Naive thymus-derived CD4-positive, alpha-beta T cell (primary cell): Measurements from ENCODE around the gene EYA2. TPM values are rescaled to one million over a fixed set of nuclear protein-coding genes. Genes with fewer than 3 reads are reported as not detected.

Source experiments
- ATAC-seq: fragments of 150-1000 bp; cut with Tn5 transposase; 2 replicates; pipeline ENCODE4 v1.10.0; 2021; ENCODE audit warnings: mild to moderate bottlenecking, moderate library complexity
- CTCF ChIA-PET: fragments of 350-600 bp; sonication (Branson Sonifier 250); formaldehyde crosslinking; loops from one replicate; lab custom pipeline; 2021; ENCODE audit warnings: antibody characterized with exemption; lab: Charles Lee
- POLR2A ChIA-PET: fragments of 350-600 bp; sonication (Branson Sonifier 250); formaldehyde crosslinking; loops from one replicate; lab custom pipeline; 2021; ENCODE audit warnings: antibody characterized with exemption, inconsistent platforms; lab: Charles Lee
- DNase-seq, 9 donors: peaks; one replicate each; pipeline versions ENCODE4 v3.0.0 to v3.0.0-alpha.2; 2020 to 2022; ENCODE audit warnings: mixed read lengths in 1 of 9
- H3K27ac ChIP-seq: one replicate; pipeline ENCODE4 v1.7.0; 2013; ENCODE audit warnings: mild to moderate bottlenecking, low read depth, low read length, moderate library complexity
- H3K27me3 ChIP-seq, 2 donors: one replicate each; pipeline ENCODE4 v1.7.0; 2013; ENCODE audit warnings: low read length in 2 of 2, mild to moderate bottlenecking in 2 of 2, moderate library complexity in 2 of 2; ENCODE audit not compliant: control insufficient read depth in 2 of 2, insufficient read depth in 2 of 2
- H3K36me3 ChIP-seq, 3 experiments: 1 replicate in 2 of 3; 2 replicates in 1 of 3; pipeline ENCODE4 v1.7.0; 2013; ENCODE audit warnings: low read length in 3 of 3, mild to moderate bottlenecking in 3 of 3, moderate library complexity in 1 of 3; ENCODE audit not compliant: insufficient read depth in 3 of 3, control insufficient read depth in 2 of 3
- H3K4me1 ChIP-seq, 2 donors: one replicate each; pipeline ENCODE4 v1.7.0; 2013; ENCODE audit warnings: low read length in 2 of 2, mild to moderate bottlenecking in 2 of 2, moderate library complexity in 1 of 2; ENCODE audit not compliant: control insufficient read depth in 2 of 2, insufficient read depth in 2 of 2
- H3K4me3 ChIP-seq: 2 replicates; pipeline ENCODE4 v1.7.0; 2013; ENCODE audit warnings: mild to moderate bottlenecking, low read length
- H3K9me3 ChIP-seq, 3 experiments: 1 replicate in 2 of 3; 2 replicates in 1 of 3; pipeline ENCODE4 v1.7.0; 2013; ENCODE audit warnings: low read length in 3 of 3; ENCODE audit not compliant: control insufficient read depth in 2 of 3
- H3K27ac Mint-ChIP-seq, 9 donors: one replicate each; pipeline ENCODE4 v1.8.0; 2020 to 2022; ENCODE audit warnings: mixed read lengths in 9 of 9, mild to moderate bottlenecking in 8 of 9, moderate library complexity in 5 of 9, inconsistent platforms in 2 of 9
- H3K27me3 Mint-ChIP-seq, 5 donors: one replicate each; pipeline ENCODE4 v1.8.0; 2021 to 2022; ENCODE audit warnings: mixed read lengths in 5 of 5, mild to moderate bottlenecking in 1 of 5
- H3K36me3 Mint-ChIP-seq, 5 donors: one replicate each; pipeline ENCODE4 v1.8.0; 2020 to 2022; ENCODE audit warnings: mixed read lengths in 5 of 5, mild to moderate bottlenecking in 3 of 5, inconsistent platforms in 1 of 5
- H3K4me1 Mint-ChIP-seq, 7 donors: one replicate each; pipeline ENCODE4 v1.8.0; 2020 to 2022; ENCODE audit warnings: mixed read lengths in 7 of 7, mild to moderate bottlenecking in 3 of 7, inconsistent platforms in 1 of 7
- H3K4me3 Mint-ChIP-seq, 10 donors: one replicate each; pipeline ENCODE4 v1.8.0; 2020 to 2022; ENCODE audit warnings: mild to moderate bottlenecking in 10 of 10, mixed read lengths in 10 of 10, moderate library complexity in 6 of 10, inconsistent platforms in 2 of 10
- H3K9me3 Mint-ChIP-seq, 11 donors: one replicate each; pipeline ENCODE4 v1.8.0; 2020 to 2022; ENCODE audit warnings: mixed read lengths in 11 of 11, mild to moderate bottlenecking in 4 of 11, inconsistent platforms in 1 of 11, moderate library complexity in 1 of 11
- intact Hi-C, 2 donors: fragments of 100-400 bp; cut with micrococcal nuclease; formaldehyde crosslinking; loops; one replicate each; pipeline ENCODE4 v1.15.1; 2023
- polyA plus RNA-seq, 2 donors: library from polyadenylated mRNA; unstranded; fragments of 300-500 nt; fragmentation: Illumina TruSeq; gene quantifications; one replicate each; pipeline ENCODE4 v1.2.3, GENCODE V29; 2021
- total RNA-seq, 6 experiments: library from RNA in 5 of 6; stranded (reverse) in 5 of 6; gene quantifications; 1 replicate in 5 of 6; 2 replicates in 1 of 6; pipeline ENCODE4 v1.2.3 and lab custom pipeline; 2021 to 2026

Gene EYA2
- total and polyA plus RNA-seq, 7 experiments from 2014 or later = 0.16 TPM; not detected in 6

- intact Hi-C loops = no loop called here
- Mint-ChIP-seq H3K4me3 (no peak overlapping the region), H3K9me3 (peaks cover 0 to 1% (median 0%) of the 10 kb centered on the region in 11 donors), H3K4me1 (no peaks in the 10 kb centered on the region), H3K27ac (no peak overlapping the region), H3K27me3 (peaks cover 10 to 31% (median 15%) of the 10 kb centered on the region in 5 donors), H3K36me3 (no peaks in the 10 kb centered on the region)
- Histone ChIP-seq H3K27ac (no peak overlapping the region), H3K27me3 (no peaks in the 10 kb centered on the region), H3K4me1 (no peaks in the 10 kb centered on the region), H3K4me3 (no peak overlapping the region), H3K9me3 (no peaks in the 10 kb centered on the region), H3K36me3 (no peaks in the 10 kb centered on the region)
- no peak for DNase-seq
- no peak for ATAC-seq
- ChIA-PET POLR2A (no interaction called here), CTCF (no interaction called here)
Measured at GRCh38 chr20:46946796-46947195, 52.2 kb downstream of the EYA2 start.

DNA sequence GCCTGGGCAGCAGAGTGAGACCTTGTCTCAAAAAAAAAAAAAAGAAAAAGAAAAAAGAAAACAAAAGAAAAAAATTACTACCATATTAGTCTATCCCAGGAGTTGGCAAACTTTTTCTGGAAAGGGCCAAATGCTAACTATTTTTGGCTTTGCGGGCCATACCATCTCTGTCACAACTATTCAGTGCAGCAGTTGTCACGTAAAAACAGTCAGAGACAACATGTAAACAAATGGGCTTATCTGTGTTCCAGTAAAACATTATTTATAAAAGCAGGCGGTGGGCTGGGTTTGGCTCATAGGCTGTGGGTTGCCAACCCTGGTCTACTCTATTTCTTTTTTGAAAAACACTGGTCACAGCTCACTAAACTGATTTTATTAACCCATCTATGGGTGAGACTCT is 53.4 kb downstream of the EYA2 start:
- intact Hi-C loops = no loop called here
- CTCF ChIA-PET = no interaction called here
- H3K27ac ChIP-seq = no peak overlapping the region
- H3K36me3 ChIP-seq = no peaks in the 10 kb centered on the region
- no peak for DNase-seq
- Mint-ChIP-seq H3K4me3 (no peak overlapping the region), H3K27ac (no peak overlapping the region), H3K27me3 (peaks cover 13 to 30% (median 19%) of the 10 kb centered on the region in 5 donors), H3K4me1 (no peaks in the 10 kb centered on the region), H3K9me3 (peaks cover 0 to 2% (median 0%) of the 10 kb centered on the region in 11 donors), H3K36me3 (no peaks in the 10 kb centered on the region)
- H3K4me3 ChIP-seq = no peak overlapping the region
- H3K27me3 ChIP-seq = no peaks in the 10 kb centered on the region
- H3K4me1 ChIP-seq = no peaks in the 10 kb centered on the region
- no peak for ATAC-seq
- H3K9me3 ChIP-seq = no peaks in the 10 kb centered on the region
- POLR2A ChIA-PET = no interaction called here

DNA sequence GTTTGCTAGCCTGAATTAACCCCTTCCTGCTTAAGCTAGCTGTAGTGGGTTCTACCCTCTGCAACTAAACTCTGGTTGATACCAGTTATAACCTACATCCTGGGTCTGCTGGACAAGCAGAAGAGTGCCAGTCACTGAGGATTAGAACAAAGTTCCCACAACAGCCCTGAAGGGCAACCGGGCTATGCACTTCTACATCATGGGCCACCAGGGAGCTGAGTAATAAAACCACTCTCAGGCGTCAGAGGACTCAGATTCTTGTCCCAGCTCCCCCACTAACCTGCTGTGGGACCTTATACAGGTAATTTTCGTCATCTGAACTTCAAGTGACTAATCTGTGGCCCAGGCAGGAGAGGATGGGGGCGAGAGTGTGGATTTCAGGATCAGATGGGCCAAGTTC is 56.8 kb downstream of the EYA2 start:
- H3K27ac Mint-ChIP-seq = no peak overlapping the region
- ATAC-seq (no peak), DNase-seq (no peak)
- no peaks in the 10 kb centered on the region for H3K27me3 ChIP-seq
- no peak overlapping the region for H3K4me3 ChIP-seq
- no peaks in the 10 kb centered on the region for H3K9me3 ChIP-seq
- H3K36me3 Mint-ChIP-seq = no peaks in the 10 kb centered on the region
- ChIA-PET POLR2A (no interaction called here), CTCF (no interaction called here)
- no peaks in the 10 kb centered on the region for H3K4me1 Mint-ChIP-seq
- intact Hi-C loops = no loop called here
- H3K36me3 ChIP-seq = no peaks in the 10 kb centered on the region
- H3K27me3 Mint-ChIP-seq = peaks cover 11 to 20% (median 13%) of the 10 kb centered on the region in 5 donors
- no peak overlapping the region for H3K27ac ChIP-seq
- no peak overlapping the region for H3K4me3 Mint-ChIP-seq
- H3K4me1 ChIP-seq = no peaks in the 10 kb centered on the region
- peaks cover 0 to 10% (median 3%) of the 10 kb centered on the region in 11 donors for H3K9me3 Mint-ChIP-seq

DNA sequence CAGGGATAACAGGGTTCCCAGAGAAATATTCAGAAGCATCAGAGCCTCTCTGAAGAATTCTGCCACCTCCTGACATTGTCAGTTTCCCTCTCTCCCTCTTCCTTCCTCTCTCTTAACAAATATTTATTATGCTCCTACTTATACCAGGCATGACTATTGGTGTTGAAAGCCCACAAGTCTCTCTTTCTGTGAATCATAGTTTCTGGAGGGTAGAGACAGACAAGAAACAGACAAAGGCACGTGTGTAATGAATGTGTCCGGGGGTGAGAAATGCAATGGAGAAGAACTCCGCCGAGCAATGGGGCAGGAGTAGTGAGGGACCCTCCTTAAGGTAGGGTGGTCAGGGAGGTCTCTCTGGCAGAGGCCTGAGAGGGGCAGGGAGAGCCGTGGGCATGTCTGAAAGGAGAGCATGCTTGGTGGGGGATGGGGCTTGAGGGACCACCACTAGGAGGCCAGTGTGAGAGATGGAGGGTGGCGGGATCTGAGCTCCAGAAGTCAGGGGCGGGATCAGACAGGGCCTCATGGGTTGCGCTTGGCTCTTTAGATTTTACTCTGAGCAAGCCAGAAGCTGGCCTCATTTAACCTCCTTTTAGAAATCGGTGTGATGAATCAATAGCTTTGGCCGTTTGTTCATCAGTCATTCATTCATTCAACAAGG is 57.3 kb downstream of the EYA2 start:
- no peak overlapping the region for H3K4me3 ChIP-seq
- Mint-ChIP-seq H3K4me3 (no peak overlapping the region), H3K9me3 (peaks cover 0 to 13% (median 5%) of the 10 kb centered on the region in 11 donors), H3K27ac (no peak overlapping the region), H3K27me3 (peaks cover 11 to 18% (median 12%) of the 10 kb centered on the region in 5 donors), H3K36me3 (no peaks in the 10 kb centered on the region), H3K4me1 (no peaks in the 10 kb centered on the region)
- ChIA-PET CTCF (no interaction called here), POLR2A (no interaction called here)
- intact Hi-C loops = no loop called here
- H3K27ac ChIP-seq = no peak overlapping the region
- no peaks in the 10 kb centered on the region for H3K36me3 ChIP-seq
- DNase-seq = no peak
- ATAC-seq = no peak
- no peaks in the 10 kb centered on the region for H3K27me3 ChIP-seq
- H3K9me3 ChIP-seq = no peaks in the 10 kb centered on the region
- no peaks in the 10 kb centered on the region for H3K4me1 ChIP-seq

GRCh38 chr20:46953596-46953995 is 59.0 kb downstream of the EYA2 start:
- H3K9me3 Mint-ChIP-seq = peaks cover 0 to 22% (median 11%) of the 10 kb centered on the region in 11 donors
- Histone ChIP-seq H3K36me3 (no peaks in the 10 kb centered on the region), H3K4me3 (no peak overlapping the region), H3K27ac (no peak overlapping the region), H3K9me3 (peaks cover 0 to 3% (median 0%) of the 10 kb centered on the region in 3 experiments), H3K4me1 (no peaks in the 10 kb centered on the region), H3K27me3 (no peaks in the 10 kb centered on the region)
- H3K27ac Mint-ChIP-seq = no peak overlapping the region
- POLR2A ChIA-PET = no interaction called here
- H3K27me3 Mint-ChIP-seq = peaks cover 6 to 14% (median 8%) of the 10 kb centered on the region in 5 donors
- H3K4me1 Mint-ChIP-seq = no peaks in the 10 kb centered on the region
- no peak overlapping the region for H3K4me3 Mint-ChIP-seq
- no peaks in the 10 kb centered on the region for H3K36me3 Mint-ChIP-seq
- ATAC-seq (no peak), DNase-seq (no peak)
- CTCF ChIA-PET = no interaction called here
- intact Hi-C loops = no loop called here

GRCh38 chr20:46954490-46955038 is 59.9 kb downstream of the EYA2 start:
- Mint-ChIP-seq H3K4me3 (no peak overlapping the region), H3K9me3 (peaks cover 0 to 22% (median 11%) of the 10 kb centered on the region in 11 donors), H3K4me1 (no peaks in the 10 kb centered on the region), H3K27me3 (peaks cover 9 to 19% (median 10%) of the 10 kb centered on the region in 5 donors), H3K36me3 (no peaks in the 10 kb centered on the region), H3K27ac (no peak overlapping the region)
- H3K27me3 ChIP-seq = no peaks in the 10 kb centered on the region
- no peaks in the 10 kb centered on the region for H3K4me1 ChIP-seq
- no peak overlapping the region for H3K27ac ChIP-seq
- no peaks in the 10 kb centered on the region for H3K36me3 ChIP-seq
- H3K4me3 ChIP-seq = no peak overlapping the region
- intact Hi-C loops = no loop called here
- no peak for ATAC-seq
- ChIA-PET POLR2A (interaction anchor here (0.7 kb wide), 1 partner anchor 9 kb away, joined by 3 read pairs; no protein-coding TSS in a partner anchor), CTCF (no interaction called here)
- H3K9me3 ChIP-seq = peaks cover 0 to 3% (median 0%) of the 10 kb centered on the region in 3 experiments
- no peak for DNase-seq
